HCT116 (cell line): ENCODE data around the gene EVI5L. TPM values are rescaled to one million over a fixed set of nuclear protein-coding genes. Genes with fewer than 3 reads are reported as not detected.

Experiments used
- EGR1 ChIP-seq: IDR thresholded peaks from 2 replicates; pipeline ENCODE4 v1.6.1; 2012; ENCODE audit warnings: low read depth
- EZH2 ChIP-seq: fragments of 200-600 bp; sonication (generic); IDR thresholded peaks from 2 replicates; pipeline ENCODE4 v1.6.1; 2017; ENCODE audit warnings: antibody characterized with exemption, mixed run types
- FOSL1 ChIP-seq: IDR thresholded peaks from 2 replicates; pipeline ENCODE4 v1.6.1; 2012; ENCODE audit warnings: low read depth
- JUND ChIP-seq: IDR thresholded peaks from 2 replicates; pipeline ENCODE4 v1.6.1; 2012
- POLR2A ChIP-seq: IDR thresholded peaks from 2 replicates; pipeline ENCODE4 v1.7.0; 2011; ENCODE audit warnings: borderline replicate concordance; ENCODE audit not compliant: insufficient read depth, insufficient read length; ENCODE audit errors: extremely low read depth
- TCF7L2 ChIP-seq: IDR thresholded peaks from 2 replicates; pipeline ENCODE4 v1.7.0; 2011; ENCODE audit warnings: borderline replicate concordance, inconsistent platforms; ENCODE audit not compliant: insufficient read depth, insufficient read length; ENCODE audit errors: extremely low read depth
- ZNF274 ChIP-seq: fragments of 200-500 bp; sonication (Bioruptor generic); IDR thresholded peaks from 2 replicates; pipeline ENCODE4 v1.6.1; 2014; ENCODE audit warnings: mild to moderate bottlenecking, low read depth, low read length, inconsistent platforms
- total RNA-seq: library from RNA; stranded (reverse); gene quantifications from one replicate; pipeline ENCODE4 v1.2.1, GENCODE V29; 2021; ENCODE audit not compliant: unreplicated experiment
- TF ChIP-seq, protein P1 (sequence below), 3 experiments: fragments of 200-600 bp in 1 of 3; sonication (generic) in 1 of 3; IDR thresholded peaks in 2 of 3; conservative IDR thresholded peaks in 1 of 3; 2 replicates each; pipeline ENCODE4 v1.5.1; 2012 to 2017; ENCODE audit warnings: low read depth in 2 of 3, low read length in 2 of 3, antibody characterized with exemption in 1 of 3, borderline replicate concordance in 1 of 3, control low read depth in 1 of 3, mild to moderate bottlenecking in 1 of 3, mixed read lengths in 1 of 3, mixed run types in 1 of 3, moderate library complexity in 1 of 3; ENCODE audit not compliant: insufficient read depth in 1 of 3
- TF ChIP-seq, protein P2 (sequence below): IDR thresholded peaks from 2 replicates; pipeline ENCODE4 v1.6.1; 2011; ENCODE audit warnings: mild to moderate bottlenecking, low read length, moderate library complexity; ENCODE audit not compliant: insufficient replicate concordance; ENCODE audit errors: extremely low read depth

The EVI5L gene
- total RNA-seq, 1 experiment from 2014 or later: 15.0 TPM

DNA sequence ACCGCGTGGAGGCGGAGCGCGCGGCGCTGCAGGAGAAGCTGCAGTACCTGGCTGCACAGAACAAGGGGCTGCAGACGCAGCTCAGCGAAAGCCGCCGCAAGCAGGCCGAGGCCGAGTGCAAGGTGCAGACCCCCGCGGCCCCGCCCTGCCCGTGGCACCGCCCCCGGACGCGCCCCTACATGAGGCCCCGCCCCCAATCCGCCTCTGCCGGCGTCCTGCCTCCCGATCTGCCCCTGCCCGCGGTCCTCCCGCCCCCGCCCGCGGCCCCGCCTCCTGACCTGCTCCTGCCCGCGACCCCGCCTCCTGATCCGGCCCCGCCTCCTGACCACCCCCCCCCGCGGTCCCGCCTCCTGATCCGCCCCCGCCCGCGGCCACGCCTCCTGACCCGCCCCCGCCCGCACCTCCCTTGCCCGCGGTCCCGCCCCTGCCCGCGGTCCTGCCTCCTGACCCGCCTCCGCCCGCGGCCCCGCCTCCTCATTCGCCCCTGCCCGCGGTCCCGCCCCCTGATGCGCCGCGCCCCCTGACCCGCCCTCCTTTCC lies 32.5 kb downstream of the EVI5L start (continued):
- no peak for TF ChIP-seq TCF7L2
- TF ChIP-seq EGR1: no peak
- TF ChIP-seq, protein P1, sequence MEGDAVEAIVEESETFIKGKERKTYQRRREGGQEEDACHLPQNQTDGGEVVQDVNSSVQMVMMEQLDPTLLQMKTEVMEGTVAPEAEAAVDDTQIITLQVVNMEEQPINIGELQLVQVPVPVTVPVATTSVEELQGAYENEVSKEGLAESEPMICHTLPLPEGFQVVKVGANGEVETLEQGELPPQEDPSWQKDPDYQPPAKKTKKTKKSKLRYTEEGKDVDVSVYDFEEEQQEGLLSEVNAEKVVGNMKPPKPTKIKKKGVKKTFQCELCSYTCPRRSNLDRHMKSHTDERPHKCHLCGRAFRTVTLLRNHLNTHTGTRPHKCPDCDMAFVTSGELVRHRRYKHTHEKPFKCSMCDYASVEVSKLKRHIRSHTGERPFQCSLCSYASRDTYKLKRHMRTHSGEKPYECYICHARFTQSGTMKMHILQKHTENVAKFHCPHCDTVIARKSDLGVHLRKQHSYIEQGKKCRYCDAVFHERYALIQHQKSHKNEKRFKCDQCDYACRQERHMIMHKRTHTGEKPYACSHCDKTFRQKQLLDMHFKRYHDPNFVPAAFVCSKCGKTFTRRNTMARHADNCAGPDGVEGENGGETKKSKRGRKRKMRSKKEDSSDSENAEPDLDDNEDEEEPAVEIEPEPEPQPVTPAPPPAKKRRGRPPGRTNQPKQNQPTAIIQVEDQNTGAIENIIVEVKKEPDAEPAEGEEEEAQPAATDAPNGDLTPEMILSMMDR (IDR thresholded peaks at IDR 0.05 in 2 of 3, conservative IDR thresholded peaks at IDR 0.05 in 1 of 3; ENCODE audit: borderline replicate concordance in 1 of 3, insufficient read depth in 1 of 3, low read depth in 2 of 3, low read length in 2 of 3): no peak
- TF ChIP-seq, protein P2, sequence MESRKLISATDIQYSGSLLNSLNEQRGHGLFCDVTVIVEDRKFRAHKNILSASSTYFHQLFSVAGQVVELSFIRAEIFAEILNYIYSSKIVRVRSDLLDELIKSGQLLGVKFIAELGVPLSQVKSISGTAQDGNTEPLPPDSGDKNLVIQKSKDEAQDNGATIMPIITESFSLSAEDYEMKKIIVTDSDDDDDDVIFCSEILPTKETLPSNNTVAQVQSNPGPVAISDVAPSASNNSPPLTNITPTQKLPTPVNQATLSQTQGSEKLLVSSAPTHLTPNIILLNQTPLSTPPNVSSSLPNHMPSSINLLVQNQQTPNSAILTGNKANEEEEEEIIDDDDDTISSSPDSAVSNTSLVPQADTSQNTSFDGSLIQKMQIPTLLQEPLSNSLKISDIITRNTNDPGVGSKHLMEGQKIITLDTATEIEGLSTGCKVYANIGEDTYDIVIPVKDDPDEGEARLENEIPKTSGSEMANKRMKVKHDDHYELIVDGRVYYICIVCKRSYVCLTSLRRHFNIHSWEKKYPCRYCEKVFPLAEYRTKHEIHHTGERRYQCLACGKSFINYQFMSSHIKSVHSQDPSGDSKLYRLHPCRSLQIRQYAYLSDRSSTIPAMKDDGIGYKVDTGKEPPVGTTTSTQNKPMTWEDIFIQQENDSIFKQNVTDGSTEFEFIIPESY: no peak
- TF ChIP-seq JUND: no peak
- no peak for TF ChIP-seq FOSL1
- no peak for TF ChIP-seq ZNF274
- no peak for TF ChIP-seq POLR2A
- TF ChIP-seq EZH2: no peak
- TF ChIP-seq, all 23 proteins: peak for 0
